ENCODE measurements around the gene CNOT6. TPM values are rescaled to one million over a fixed set of nuclear protein-coding genes. Genes with fewer than 3 reads are reported as not detected.

Gene CNOT6
- total and polyA plus RNA-seq, 8 donors, result 4.7 to 38.2 (median 12.5) TPM

DNA sequence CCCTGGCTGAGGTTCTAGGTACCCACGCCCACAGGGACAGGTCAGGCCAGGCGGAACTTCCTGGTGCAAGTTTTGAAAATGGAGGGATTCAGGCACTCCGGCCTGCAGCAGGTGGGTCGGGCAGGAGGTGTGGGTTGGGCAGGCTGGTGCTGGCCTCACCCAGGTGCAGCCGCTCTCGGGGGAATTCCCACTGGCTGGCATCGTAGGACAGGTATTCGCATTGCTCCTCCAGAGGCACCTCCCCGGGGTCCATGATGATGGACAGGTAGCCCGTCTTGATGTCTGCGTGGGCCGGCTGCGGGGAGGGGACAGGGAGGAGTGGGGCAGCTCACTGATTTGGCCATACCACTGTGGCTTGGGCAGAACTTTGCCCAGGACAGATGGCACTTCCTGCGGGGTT lies 125.8 kb downstream of the CNOT6 start:
- WGBS, 5 donors, result 80 to 94% (median 86%) methylated on average over 8 to 14 of the region's 14 CpGs

DNA sequence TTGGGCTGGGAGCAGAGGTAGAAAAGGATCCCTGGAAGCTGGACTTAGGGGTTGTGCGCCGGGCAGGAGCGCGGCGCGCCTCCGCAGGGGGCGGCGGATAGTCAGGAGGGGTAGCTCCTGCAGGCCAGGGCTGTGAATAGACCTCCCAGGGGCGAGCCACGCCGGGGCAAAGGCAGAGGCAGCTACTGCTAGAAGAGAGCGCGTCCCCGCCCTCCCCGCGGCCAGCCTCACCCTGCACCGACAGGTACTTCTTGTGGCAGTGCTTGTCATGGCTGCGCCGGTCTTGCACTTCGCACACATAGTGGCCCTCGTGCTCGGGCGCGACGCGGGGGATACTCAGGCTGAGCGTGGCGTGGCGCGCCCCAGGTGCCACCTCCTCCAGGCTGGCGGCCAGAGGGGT lies 127.1 kb downstream of the CNOT6 start:
- H3K4me3 ChIP-seq, result no peak overlapping the region
- H3K36me3 ChIP-seq, result no peaks in the 10 kb centered on the region
- H3K4me1 ChIP-seq, result peaks cover 0 to 12% (median 5%) of the 10 kb centered on the region in 4 donors
- H3K9me3 ChIP-seq, result no peaks in the 10 kb centered on the region
- H3K27ac ChIP-seq, result no peak overlapping the region
- intact Hi-C loops (cut with DNase I; ENCODE audit: low total_unique reads), result no loop called here
- TF ChIP-seq, protein P1, sequence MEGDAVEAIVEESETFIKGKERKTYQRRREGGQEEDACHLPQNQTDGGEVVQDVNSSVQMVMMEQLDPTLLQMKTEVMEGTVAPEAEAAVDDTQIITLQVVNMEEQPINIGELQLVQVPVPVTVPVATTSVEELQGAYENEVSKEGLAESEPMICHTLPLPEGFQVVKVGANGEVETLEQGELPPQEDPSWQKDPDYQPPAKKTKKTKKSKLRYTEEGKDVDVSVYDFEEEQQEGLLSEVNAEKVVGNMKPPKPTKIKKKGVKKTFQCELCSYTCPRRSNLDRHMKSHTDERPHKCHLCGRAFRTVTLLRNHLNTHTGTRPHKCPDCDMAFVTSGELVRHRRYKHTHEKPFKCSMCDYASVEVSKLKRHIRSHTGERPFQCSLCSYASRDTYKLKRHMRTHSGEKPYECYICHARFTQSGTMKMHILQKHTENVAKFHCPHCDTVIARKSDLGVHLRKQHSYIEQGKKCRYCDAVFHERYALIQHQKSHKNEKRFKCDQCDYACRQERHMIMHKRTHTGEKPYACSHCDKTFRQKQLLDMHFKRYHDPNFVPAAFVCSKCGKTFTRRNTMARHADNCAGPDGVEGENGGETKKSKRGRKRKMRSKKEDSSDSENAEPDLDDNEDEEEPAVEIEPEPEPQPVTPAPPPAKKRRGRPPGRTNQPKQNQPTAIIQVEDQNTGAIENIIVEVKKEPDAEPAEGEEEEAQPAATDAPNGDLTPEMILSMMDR (IDR thresholded peaks at IDR 0.05), result no peak
- TF ChIP-seq EP300 (IDR thresholded peaks at IDR 0.05) (no peak), POLR2A (IDR thresholded peaks at IDR 0.05) (no peak), POLR2AphosphoS5 (IDR thresholded peaks at IDR 0.05) (no peak)
- no peak for DNase-seq
- 71 to 90% (median 77%) methylated on average over 26 to 32 of the region's 32 CpGs for whole genome bisulfite sequencing, 5 donors
- H3K27me3 ChIP-seq, result peaks cover 0 to 44% (median 12%) of the 10 kb centered on the region in 3 donors

More for the DNA sequence above, 125.8 kb downstream of the CNOT6 start:
- peaks cover 0 to 48% (median 12%) of the 10 kb centered on the region in 3 donors for H3K27me3 ChIP-seq
- H3K36me3 ChIP-seq, result no peaks in the 10 kb centered on the region
- H3K4me1 ChIP-seq, result peaks cover 0 to 12% (median 5%) of the 10 kb centered on the region in 4 donors
- H3K4me3 ChIP-seq, result no peak overlapping the region
- no peak for TF ChIP-seq POLR2AphosphoS5 (IDR thresholded peaks at IDR 0.05)
- TF ChIP-seq POLR2A (IDR thresholded peaks at IDR 0.05), result no peak
- TF ChIP-seq EP300 (IDR thresholded peaks at IDR 0.05), result no peak
- TF ChIP-seq, protein P1 (IDR thresholded peaks at IDR 0.05), result no peak
- no peak overlapping the region for H3K27ac ChIP-seq
- no peaks in the 10 kb centered on the region for H3K9me3 ChIP-seq
- DNase-seq, result no peak
- intact Hi-C loops (cut with DNase I; ENCODE audit: low total_unique reads), result no loop called here

DNA sequence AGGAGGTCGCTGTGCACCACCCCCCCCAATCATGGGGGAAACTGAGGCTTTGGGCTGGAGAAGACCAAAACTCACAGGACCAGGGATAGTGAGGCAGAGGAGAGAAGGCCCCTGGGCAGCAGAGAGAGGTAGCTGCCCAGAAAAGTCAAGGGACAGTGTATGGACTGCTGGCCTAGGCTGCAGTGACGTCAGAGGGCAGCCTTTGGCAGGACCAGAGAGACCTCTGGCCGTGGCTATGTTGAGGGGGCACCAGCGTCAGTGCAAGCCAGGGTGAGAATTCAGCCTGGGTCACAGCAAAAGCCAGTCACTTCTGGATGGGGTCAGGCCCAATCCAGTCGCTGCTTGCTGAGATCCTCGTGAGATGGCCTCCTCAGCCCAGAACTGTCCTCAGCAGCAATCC lies 128.7 kb downstream of the CNOT6 start:
- intact Hi-C loops (cut with DNase I; ENCODE audit: low total_unique reads), result no loop called here
- DNase-seq, result no peak
- Histone ChIP-seq H3K4me3 (no peak overlapping the region), H3K27ac (no peak overlapping the region), H3K9me3 (no peaks in the 10 kb centered on the region), H3K27me3 (peaks cover 0 to 37% (median 12%) of the 10 kb centered on the region in 3 donors), H3K4me1 (peaks cover 0 to 12% (median 5%) of the 10 kb centered on the region in 4 donors), H3K36me3 (no peaks in the 10 kb centered on the region)
- TF ChIP-seq EP300 (IDR thresholded peaks at IDR 0.05) (no peak), POLR2AphosphoS5 (IDR thresholded peaks at IDR 0.05) (no peak), POLR2A (IDR thresholded peaks at IDR 0.05) (no peak)
- TF ChIP-seq, protein P1 (IDR thresholded peaks at IDR 0.05), result no peak
- 72 to 95% (median 87%) methylated on average over 5 to 6 of the region's 6 CpGs for WGBS, 5 donors

DNA sequence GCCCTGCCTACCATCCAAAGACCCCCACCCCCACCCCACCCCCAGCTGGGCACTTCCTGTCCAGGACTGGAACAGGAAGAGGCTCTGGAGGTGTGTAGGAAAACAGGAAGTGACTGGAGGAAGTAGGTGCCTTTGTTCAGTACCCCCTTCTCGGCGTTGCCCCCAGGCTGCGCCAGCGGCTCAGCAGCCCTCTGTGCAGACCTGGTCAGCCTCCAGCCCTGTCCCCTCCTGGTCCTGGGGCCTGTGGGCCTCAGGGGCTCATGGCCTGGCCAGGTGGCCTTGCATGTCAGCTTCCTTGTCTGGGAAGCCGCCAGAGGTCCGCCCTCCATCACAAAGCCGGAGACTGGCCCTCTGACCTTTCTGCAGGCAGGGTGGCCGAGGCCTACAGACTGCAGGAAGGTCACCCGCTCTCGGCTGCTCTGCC lies 129.2 kb downstream of the CNOT6 start:
- Histone ChIP-seq H3K36me3 (no peaks in the 10 kb centered on the region), H3K4me3 (no peak overlapping the region), H3K27ac (no peak overlapping the region), H3K4me1 (peaks cover 0 to 10% (median 5%) of the 10 kb centered on the region in 4 donors), H3K9me3 (no peaks in the 10 kb centered on the region), H3K27me3 (peaks cover 0 to 35% (median 11%) of the 10 kb centered on the region in 3 donors)
- intact Hi-C loops (cut with DNase I; ENCODE audit: low total_unique reads), result no loop called here
- WGBS, 5 donors, result 78 to 85% (median 83%) methylated on average over 10 of the region's 10 CpGs
- TF ChIP-seq EP300 (IDR thresholded peaks at IDR 0.05) (no peak), POLR2AphosphoS5 (IDR thresholded peaks at IDR 0.05) (no peak), POLR2A (IDR thresholded peaks at IDR 0.05) (no peak)
- TF ChIP-seq, protein P1 (IDR thresholded peaks at IDR 0.05), result no peak
- DNase-seq, result no peak

Measured in stomach (tissue), 9 donors.